GM21825 (cell line): ENCODE results near the gene ZNF460.

Experiments
- ATAC-seq: cut with Tn5 transposase; IDR thresholded peaks from one replicate; pipeline ENCODE4 v1.9.1; 2021; ENCODE audit warnings: mild to moderate bottlenecking, moderate library complexity; ENCODE audit not compliant: unreplicated experiment

Gene ZNF460

DNA sequence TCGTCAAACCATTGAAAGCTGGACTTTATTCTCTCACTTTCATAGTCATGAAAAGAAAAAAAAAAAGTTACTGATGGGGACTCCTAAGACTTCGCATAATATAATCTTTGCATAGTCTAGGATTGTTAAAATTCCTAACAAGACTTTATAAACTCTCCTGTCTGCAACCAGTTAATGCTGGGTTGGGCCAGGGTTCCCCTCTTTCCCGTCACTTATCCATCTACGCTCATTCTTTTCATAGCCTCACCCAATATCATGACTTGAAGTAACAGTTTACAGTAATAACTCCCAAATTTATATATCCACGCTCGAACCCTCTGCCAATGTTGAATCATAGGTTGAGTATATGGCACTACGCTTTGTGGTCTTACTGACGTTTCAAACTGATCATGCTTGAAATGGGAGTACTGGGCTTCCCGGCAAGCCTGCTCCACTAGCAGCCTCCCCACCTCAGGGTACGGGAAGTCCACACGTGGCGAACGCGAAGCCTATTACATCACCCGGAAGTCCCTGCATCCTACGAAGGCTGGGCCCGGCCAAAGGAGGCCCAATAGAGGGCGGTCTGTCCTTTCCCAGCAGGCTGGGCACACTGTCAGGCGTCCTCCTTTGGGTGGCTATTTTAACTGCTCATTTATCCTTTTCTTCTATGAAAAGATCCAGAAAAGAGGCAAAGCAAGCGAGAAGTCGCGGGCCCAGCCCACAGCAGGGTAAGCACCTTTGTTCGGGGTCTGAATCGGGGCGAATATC lies 694 bp upstream of the ZNF460 start:
- ATAC-seq, result peak; percentile 62

DNA sequence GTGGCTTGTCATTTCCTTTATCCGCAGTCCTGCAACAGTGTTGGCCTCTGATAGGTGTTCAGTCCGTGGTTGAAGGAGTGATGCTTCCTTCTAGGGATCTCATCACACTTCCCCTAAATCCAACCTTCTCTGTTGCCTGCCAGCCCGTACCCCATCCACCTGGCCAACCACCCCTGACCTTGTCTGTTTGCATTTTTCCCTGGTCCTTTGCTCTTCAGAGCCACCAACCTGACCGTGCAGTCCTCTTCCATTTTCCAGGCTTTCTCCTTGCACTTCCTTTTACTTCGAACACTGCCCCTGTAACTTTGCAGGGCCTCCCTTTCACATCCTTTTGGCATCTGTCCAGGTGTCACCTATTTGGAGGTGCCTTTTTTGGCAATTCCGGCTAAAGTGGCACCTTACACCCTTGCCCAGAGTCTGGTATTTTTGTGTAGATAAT lies 696 bp downstream of the ZNF460 start:
- no peak for ATAC-seq

DNA sequence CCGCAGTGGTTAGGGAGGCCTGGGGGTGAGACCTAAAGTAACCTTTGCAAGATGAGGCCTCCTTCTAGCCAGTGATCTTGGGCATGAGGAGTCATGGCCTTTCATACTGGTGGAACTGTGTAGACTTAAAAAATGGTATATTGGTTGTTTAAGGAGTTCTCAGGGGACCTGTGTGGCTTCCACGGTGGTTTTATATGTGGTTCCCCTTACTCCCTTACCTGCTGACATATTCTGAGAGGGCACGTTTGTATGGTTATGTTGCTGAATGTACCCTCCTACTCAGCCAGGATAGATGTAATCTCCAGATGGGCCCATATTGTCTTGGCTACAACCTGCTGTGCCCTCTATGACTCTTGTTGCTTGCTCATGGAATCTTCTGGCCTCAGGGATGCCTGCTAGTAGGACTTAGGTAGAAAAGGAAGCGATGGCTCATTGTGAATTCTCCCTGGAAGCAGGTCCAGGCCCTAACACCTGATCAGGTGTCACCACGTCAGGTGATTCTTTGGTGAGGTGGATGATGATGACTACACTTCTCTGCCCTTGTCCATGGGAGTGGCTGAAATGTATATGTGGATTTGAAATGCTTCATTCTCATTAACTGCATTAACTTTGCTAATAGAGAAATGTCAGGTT lies 1.8 kb downstream of the ZNF460 start:
- ATAC-seq, result no peak

DNA sequence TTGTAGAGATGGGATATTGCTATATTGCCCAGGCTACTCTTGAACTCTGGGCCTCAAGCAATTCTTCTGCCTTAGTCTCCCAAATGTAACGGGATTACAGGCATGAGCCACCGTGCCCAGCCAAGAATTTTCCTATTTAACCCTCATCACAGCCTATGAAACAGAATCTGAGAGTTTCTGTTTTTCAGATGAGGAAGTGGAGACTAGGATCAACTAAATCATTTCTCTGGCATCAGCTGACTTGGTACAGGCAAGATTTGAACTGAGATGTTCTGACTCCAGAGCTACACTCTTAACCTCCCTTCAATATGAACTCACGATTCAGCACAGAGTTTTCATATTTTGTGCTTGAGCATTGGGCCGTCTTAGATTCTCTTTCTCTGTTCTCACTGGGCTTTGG lies 8.1 kb downstream of the ZNF460 start:
- ATAC-seq, result no peak

DNA sequence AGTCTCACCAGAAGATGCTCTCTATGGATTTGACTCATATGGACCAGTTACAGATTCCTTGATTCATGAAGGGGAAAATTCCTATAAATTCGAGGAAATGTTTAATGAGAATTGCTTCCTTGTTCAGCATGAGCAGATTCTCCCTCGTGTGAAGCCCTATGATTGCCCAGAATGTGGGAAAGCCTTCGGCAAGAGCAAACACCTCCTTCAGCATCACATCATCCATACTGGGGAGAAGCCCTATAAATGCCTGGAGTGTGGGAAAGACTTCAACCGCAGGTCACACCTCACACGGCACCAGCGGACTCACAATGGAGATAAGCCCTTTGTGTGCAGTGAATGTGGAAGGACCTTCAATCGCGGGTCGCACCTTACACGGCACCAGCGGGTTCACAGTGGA lies 10.7 kb downstream of the ZNF460 start:
- no peak for ATAC-seq

DNA sequence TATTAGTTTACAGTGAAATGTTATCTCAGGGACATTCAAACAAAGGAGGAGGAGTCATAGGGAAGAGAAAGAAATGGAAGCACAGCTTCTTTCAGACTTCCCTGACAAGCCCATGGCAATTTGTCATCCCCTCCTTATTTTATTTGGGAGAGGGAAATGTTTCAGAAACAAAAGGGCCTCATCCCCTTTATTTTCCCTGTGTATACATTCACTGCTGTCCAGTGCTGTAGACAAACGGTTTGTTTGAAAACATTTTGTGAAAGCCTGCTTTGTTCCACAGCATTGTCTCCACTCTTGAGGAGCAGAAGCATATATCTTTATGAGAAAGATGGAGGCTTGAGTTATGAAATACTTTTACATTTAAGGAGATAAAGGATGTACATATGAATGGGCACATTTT lies 12.3 kb downstream of the ZNF460 start:
- no peak for ATAC-seq

DNA sequence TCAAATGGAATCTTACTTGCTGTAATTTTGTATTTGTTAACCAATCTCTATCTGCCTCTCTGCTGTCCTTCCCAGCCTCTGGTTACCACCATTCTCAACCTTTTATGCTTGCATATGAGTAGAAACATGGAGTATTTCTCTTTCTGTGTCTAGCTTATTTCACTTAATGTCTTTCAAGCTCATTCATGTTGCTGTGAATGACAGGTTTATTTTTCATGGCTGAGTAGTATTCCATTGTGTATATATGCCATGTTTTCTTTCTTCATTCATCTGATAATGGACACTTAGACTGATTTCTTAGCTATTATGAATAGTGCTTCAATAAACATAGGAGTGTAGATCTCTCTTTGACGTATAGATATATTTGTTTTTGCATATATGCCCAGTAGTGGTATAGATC lies 13.4 kb downstream of the ZNF460 start:
- no peak for ATAC-seq

DNA sequence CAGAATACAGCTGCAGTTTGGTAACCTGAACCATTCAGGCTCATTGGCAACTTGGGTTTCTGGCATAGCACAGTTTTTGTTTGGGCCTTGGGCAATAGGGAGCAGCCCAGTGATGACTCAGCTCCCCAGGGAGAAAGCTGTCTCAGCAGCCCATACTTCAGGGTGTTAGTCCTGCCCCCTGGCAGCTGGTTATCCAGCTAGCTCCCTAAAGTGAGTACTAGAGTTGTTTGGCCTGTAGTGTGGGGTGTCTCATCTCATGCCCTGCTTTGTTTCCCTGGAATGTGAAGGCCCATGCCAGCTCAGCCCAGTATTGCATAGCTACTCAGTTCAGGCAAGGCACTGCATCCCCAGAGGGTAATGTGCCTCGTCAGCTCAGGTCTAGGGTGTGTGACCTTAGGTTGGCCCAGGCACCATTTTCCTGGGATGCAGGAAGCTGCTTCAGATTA lies 21.8 kb downstream of the ZNF460 start:
- no peak for ATAC-seq

DNA sequence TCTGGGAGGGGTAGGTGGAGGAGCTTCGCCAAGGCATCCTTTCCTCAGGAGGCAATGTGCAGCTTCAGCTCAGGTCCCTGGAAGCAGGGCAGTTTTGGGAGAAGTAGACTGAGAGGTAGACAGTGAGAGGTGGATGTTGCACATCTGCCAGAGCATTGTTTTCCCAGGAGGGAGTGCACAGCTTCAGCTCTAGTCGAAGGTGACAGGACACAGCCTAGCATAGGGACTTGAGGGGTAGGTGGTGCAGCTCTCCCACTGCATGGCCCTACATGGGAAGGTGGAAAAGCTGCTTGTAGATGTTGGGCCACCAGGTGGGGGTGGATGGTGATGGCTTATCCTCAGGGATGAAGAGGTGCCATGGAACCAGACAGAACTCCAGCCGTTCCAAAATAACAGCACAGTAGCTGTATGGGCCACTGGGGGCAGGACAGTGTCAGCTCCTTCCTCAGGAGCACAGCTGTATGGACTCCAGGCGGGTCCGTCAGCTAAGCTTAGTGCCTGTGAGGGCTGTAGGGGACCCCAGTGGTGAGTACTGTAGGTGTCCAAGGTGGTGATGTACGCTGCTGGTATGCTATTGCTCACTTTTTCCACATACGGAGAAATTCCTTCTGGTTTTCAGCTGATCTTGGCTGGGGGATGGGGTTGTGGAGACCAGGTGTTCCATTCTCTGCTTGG lies 22.6 kb downstream of the ZNF460 start:
- no peak for ATAC-seq

DNA sequence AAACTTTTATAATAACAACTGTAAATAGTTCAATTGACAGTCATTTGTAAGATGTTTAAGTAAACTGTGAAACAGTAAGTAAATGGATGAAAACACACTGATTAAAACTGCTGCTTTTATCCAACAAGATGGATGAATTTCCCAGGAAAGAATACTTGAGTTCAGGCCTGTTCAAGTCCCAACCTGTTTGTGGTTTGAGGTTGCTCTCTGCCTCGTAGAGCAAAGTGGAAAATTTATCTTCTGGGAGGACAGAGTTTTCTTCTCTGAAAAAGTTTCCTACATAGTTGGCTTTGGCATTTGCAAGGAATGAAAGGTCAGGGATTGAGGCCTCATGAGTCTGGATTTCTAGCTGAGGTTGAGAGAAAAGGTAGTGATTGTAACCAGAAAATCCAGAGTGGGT lies 24.8 kb downstream of the ZNF460 start:
- no peak for ATAC-seq

DNA sequence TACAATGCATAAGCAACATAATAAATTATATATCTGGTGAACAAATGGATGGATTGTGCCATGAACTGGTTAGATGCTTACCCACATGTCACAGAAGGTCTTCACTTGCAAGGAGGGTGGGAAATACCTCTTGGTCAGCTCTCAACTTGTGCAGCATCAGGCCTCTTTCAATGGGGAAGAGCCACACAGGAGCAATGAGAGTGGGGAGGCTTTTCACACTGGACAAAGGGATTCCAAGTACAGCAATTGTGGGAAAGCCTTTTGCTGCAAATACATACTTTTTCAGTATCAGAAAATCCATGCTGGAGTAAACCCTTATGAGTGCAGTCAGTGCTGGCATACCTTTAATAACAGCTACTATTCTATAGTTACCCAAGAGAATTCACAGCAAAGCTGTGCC lies 28.2 kb downstream of the ZNF460 start:
- no peak for ATAC-seq

DNA sequence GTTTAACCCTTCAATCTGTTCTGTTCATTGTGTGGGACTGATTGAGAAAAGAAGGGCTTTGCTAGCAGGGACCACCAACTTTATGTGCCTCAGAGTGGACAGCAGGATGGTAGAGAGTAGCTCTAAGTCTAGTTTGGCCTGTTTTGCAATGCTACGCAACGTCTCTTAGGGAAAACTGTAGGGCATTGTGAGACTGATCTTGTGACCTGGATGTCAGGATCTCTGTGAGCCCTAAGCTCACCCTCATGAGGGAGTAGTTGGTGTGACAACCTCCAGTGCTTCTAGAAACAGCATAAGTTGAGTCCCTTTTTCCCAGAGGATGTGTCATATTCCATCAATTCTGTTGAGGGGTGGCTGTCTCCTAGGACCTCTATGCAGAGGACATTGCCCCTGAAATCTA lies 30.5 kb downstream of the ZNF460 start:
- no peak for ATAC-seq

DNA sequence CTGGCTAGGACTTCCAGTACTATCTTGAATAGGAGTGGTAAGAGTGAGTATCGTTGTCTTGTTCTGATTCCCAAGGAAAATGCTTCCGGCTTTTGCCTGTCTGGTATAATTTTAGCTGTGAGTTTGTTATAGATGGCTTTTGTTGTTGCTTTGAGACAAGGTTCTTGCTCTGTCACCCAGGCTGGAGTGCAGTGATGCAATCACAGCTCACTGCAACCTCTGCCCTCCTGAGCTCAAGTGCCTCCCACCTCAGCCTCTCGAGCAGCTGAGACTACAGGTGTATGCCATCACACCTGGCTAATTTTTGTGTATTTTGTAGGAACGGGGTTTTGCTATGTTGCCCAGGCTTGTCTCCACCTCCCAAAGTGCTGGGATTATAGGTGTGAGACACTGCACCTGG lies 33.9 kb downstream of the ZNF460 start:
- ATAC-seq, result no peak

DNA sequence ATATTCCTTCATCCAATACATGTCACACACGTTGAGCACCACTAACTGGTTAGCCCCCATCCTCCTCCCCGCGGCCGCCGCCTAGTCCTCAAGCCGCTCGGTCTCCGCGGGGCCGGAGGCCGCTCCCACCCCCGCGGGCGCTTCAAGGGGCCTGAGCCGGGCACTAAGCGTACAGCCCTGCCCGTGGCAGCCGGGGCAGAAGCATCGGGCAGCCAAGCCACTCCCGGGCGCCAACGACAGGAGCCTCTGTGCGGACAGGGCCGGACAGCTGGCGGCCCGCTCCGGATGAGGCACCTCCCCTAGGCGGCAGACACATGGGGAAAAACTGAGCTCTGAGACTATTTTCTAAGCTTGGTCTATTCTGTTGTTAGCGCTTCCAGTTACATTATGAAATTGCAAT lies 37.2 kb downstream of the ZNF460 start:
- no peak for ATAC-seq

DNA sequence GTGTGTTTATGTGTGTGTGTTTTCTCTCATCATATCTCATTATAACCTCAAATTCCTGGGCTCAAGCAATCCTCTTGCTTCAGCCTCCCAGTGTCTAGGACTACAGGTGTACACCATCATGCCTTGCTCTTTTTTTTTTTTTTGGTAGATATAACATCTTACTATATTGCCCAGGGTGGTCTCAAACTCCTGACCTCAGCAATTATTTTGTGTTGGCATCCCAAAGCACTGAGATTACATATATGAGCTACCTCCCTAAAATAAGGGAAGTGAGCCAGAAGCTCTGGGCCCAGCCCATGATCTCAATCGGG lies 39.5 kb downstream of the ZNF460 start:
- ATAC-seq, result no peak

DNA sequence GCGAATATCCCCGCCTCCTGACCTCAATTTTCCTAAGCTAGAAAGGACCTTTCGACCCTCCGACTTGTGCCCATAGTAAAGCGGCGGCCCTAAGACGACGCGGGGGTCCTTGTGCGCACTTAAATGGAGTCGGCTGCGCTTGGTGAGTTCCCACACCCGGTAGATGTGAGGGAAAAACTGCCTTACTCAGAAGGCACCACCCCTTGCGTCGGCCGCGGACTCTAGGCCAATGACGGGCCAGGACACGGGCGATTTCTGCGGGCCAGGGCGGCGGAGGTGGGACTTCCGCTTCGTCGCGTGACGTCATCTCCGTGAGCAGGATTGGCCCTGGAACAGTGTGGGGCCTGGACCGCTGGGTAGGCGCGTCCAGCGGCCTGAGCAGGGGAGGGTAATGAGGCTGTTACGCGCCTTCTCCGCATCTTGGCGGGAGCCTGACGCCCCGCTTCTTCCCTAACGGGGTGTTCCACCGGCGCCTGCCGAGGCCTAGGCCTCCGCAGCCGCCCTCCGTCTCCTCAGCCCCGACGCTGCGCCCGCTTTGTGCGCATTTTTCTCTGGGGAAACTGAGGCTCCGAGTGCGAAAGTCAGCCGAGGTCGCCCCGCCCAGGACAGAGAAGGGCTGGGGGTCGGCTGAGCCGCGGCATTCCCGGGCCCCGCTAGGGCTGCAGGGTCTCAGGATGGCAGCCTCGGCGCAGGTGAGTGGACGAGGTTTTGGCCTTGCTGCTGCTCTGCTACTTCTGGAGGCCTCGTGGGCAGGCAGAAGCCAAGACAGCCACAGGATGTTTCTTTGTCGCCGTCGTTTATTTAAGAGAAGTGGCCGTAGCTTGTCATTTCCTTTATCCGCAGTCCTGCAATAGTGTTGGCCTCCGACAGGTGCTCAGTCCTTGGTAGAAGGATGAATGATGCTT lies 40.1 kb downstream of the ZNF460 start, which contains the start of gene ZNF543:
Gene ZNF543, plus strand, starts transcription at position 293 of the 905 bp plus-strand sequence. Its CDS starts 382 bp downstream, at position 675.
- ATAC-seq, result peak; percentile 93

DNA sequence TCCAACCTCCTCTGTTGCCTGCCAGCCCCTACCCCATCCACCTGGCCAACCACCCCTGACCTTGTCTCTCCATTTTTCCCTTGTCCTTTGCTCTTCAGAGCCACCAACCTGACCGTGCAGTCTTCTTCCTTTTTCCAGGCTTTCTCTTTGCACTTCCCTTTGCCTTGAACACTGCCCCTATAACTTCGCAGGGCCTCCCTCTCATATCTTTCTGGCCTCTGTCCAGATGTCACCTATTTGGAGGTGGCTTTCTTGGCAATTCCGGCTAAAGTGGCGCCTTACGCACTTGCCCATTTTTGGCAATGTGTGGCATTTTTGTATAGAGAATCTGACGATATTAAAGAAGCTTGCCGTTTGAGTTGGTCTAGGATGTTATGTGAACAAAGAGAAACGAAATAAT lies 40.8 kb downstream of the ZNF460 start:
- ATAC-seq, result no peak

DNA sequence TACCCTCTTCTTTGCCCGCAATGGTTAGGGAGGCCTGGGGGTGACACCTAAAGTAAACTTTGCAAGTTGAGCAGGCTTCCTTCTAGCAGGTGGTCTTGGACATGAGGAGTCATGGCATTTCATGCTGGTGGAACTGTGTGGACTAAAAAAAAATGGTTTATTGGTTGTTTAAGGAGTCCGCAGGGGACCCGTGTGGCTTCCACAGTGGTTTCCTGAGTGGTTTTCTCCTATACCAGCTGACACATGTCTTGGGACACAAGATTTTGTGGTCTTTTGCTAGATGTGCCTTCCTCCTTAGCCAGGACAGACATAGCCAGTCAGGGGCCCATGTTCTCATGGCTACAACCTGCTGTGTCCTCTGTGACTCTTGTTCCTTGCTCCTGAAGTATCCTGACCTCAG lies 41.5 kb downstream of the ZNF460 start:
- no peak for ATAC-seq

DNA sequence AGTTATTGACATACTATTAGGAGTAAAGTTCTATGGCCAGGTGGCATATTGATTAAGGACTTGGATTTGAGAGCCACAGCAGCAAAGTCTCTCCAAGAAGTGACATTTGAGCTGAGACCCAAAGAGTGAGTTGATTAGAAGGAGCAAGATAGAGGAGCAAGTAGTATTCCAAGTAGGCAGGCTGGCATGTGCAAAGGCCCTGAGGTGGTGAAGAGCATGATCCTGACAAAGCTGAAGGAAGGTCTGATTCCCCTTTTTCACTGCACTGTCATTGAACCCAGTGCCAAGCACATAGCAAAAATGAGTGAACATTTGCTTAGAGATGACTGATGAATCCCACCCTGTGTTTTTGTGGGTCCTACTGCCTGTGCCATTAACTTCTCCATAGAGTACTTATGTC lies 44.7 kb downstream of the ZNF460 start:
- ATAC-seq, result no peak

DNA sequence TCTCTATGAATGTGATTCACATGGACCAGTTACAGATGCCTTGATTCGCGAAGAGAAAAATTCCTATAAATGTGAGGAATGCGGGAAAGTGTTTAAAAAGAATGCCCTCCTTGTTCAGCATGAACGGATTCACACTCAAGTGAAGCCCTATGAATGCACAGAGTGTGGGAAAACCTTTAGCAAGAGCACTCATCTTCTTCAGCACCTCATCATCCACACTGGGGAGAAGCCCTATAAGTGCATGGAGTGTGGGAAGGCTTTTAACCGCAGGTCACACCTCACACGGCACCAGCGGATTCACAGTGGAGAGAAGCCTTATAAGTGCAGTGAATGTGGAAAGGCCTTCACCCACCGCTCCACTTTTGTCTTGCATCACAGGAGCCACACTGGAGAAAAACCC lies 47.7 kb downstream of the ZNF460 start:
- ATAC-seq, result no peak

DNA sequence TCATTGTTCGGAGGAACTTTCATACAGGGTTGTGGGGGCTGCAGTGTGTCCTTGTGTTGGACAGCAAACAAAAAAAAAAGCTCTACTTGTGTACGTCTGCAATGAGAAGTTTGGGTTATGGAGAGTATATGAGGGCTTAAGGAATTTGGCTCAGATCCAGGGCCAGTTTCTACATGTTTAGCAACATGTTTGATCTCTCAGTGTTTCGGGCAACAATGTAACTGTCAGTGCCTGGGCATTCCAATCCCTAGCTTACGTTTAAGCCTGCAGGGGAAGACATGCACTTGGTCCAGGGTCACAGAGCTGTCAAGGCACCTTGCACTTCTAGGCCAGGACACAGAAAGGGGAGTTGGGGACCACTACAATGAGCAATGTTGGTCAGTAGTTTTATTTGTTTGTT lies 53.9 kb downstream of the ZNF460 start:
- ATAC-seq, result no peak
